Sigmoid colon (tissue), 4 donors: ENCODE measurements around the gene MGAM2.

Source experiments
- POLR2AphosphoS5 ChIP-seq, 4 donors: sonication (generic); formaldehyde crosslinking; IDR thresholded peaks; one replicate each; pipeline ENCODE4 v1.6.1; 2017; ENCODE audit warnings: antibody characterized with exemption in 4 of 4
- TF ChIP-seq, protein P1 (sequence below), 4 experiments: fragments of 450-650 bp in 3 of 4; fragments of 200-600 bp in 1 of 4; IDR thresholded peaks; one replicate each; pipeline ENCODE4 v1.5.1; 2016 to 2019; ENCODE audit warnings: antibody characterized with exemption in 4 of 4, mild to moderate bottlenecking in 3 of 4, moderate library complexity in 2 of 4

DNA sequence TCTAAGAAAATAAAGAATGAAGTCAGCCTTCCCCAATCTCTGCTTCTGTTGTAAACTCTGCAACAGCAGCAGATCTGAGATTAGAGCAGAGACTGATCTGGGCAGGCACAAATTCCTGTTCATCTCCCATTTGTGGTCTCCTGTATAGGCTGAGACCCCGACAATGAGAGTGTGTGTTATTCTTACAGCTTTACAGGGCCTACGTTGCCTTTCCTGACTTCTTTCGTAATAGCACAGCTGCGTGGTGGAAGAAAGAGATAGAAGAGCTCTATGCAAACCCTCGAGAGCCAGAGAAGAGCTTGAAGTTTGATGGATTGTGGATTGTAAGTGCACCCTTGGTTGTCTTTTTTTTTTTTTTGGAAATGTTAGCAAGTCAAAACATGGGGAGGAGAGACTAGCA lies 74.3 kb downstream of the MGAM2 start:
- TF ChIP-seq, protein P1, sequence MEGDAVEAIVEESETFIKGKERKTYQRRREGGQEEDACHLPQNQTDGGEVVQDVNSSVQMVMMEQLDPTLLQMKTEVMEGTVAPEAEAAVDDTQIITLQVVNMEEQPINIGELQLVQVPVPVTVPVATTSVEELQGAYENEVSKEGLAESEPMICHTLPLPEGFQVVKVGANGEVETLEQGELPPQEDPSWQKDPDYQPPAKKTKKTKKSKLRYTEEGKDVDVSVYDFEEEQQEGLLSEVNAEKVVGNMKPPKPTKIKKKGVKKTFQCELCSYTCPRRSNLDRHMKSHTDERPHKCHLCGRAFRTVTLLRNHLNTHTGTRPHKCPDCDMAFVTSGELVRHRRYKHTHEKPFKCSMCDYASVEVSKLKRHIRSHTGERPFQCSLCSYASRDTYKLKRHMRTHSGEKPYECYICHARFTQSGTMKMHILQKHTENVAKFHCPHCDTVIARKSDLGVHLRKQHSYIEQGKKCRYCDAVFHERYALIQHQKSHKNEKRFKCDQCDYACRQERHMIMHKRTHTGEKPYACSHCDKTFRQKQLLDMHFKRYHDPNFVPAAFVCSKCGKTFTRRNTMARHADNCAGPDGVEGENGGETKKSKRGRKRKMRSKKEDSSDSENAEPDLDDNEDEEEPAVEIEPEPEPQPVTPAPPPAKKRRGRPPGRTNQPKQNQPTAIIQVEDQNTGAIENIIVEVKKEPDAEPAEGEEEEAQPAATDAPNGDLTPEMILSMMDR (IDR thresholded peaks at IDR 0.05) = no peak
- no peak for TF ChIP-seq POLR2AphosphoS5 (IDR thresholded peaks at IDR 0.05)
